HG02763 (cell line): Measurements from ENCODE around the gene ATP6V1F.
A peak's percentile ranks its signal among the peaks of the same experiment; 100 is the strongest.

Source experiments
- ATAC-seq: cut with Tn5 transposase; IDR thresholded peaks from one replicate; pipeline ENCODE4 v1.9.1; 2021; ENCODE audit warnings: mild to moderate bottlenecking, moderate library complexity; ENCODE audit not compliant: unreplicated experiment

ATP6V1F gene

DNA sequence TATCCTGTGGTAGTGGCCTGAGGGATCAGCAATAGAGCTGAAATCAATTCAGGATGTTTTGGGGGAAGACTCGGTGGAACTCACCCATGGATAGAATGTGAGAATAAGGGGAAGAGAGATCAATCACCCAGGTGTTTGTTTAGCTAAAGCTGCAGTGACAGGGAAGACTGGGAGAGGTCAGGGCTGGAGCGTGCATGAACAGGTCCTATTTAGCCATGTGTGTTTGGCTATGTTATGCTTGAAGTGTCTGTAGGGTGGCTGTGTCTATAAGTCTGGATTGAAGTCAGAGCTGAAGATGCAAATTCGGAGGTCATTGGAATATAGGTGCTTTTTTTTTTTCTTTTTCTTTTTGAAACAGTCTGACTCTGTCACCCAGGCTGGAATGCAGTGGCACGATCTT, 4.6 kb downstream of the ATP6V1F start:
- ATAC-seq: no peak

GRCh38 chr7:128867842-128868623, 5.4 kb downstream of the ATP6V1F start:
- ATAC-seq: no peak

DNA sequence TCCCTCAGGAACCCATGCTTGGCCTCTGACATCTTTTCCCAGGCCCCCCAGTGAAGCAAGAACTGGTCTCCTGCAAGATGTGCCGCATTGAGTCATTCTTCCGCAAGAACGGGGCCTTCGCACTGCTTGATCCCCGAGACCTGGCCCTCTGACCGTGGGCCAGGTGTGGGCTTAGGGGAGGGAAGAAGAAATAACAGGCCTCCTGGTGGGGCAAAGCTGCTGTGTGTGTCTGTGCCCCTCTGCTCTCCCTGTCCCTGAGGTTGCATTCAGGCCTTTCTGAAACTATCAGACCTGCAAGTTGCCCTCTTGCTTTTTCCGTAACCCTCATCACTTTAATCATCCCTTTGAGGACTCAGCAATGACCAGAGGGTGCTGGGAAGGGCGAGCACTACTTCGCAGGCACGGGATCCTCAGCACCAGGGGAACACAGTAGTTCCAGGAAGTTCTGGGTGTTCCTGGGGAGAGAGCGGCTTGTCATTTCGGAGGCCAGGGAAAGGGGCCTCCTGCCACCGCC, 6.0 kb downstream of the ATP6V1F start:
- ATAC-seq: no peak

DNA sequence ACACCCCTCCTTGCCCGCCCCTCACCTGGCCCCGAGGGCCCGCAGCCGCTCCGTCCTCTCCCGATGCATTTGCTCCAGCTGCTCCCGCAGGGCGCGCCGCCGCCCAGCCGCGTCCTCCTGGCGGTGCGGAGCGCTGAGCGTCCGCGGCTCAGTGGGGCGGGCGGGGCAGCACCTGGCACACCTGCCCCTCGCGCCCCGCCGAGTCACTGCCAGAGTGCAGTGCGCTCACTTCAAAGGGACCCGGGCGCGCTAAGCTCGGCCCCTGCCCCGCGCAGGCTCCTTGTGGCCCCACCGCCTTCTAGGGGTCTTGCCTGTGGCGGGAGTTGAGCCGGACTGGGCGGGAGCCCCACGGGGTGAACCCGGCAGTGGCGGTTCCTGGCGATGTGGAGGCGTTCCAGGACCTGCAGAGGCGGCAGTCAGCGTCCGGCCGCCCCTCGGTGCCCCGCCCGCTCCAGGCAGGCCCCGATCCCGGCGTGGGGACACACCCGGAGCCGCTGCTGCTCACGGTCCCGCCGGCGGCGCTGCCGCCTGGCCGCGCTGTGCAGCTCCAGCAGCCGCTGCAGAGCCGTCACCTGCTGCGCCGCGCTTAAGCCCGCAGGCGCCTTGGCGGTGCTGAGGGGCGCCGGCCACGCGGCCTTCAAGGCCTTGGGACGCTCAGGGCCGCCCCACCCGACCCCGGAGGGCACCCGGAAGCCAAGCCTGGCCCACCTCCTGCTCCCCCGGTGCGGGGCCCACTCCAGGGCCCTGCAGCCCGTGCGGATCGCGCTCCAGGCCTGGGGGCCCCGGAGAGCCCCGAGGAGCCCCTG, 6.7 kb downstream of the ATP6V1F start:
- peak; percentile 58 for ATAC-seq

- ATAC-seq: no peak
Observed at GRCh38 chr7:128869944-128870285, 7.3 kb downstream of the ATP6V1F start.

DNA sequence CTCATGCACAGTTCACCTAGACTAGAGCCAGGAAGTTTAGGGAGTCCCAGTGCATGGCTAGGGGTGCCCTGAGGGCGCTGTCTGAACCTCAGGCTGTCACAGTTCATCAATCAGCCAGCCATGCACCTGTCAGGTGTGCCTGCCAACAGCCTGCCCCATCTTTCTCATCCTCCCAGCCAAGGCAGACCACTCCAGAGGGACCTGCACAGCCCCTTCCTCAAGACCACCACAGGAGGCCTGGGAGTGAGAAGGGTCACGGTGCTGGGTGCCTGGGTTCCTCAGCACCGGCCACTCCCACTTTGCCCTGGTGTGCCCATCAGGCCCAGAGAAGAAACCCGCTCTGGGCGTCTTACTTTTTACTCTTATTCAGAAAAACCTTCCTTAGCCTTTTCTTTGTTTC, 8.4 kb downstream of the ATP6V1F start:
- ATAC-seq: no peak

DNA sequence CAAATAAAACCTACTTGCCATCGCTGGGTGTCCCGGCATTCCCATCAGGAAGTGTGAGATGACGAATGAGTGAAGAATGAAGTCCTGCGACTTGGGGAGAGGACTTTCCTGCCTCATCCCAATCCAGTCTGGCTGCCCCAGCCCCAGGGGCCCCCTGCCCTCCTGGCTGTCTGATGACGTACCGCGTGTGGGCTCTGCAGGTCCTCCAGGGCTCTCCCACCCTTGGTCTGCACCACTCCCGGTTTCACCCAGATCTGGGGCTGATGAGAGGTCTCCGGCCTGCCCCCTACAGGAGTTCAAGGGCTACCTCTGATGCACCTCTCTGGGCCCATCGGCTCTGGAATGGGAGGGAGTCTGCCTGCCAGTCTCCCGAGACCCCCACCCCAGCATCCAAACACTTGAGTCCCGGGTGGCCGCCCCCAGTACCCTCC, 9.8 kb downstream of the ATP6V1F start:
- ATAC-seq: no peak

- ATAC-seq: no peak
Observed at GRCh38 chr7:128873234-128873633, 10.6 kb downstream of the ATP6V1F start.

DNA sequence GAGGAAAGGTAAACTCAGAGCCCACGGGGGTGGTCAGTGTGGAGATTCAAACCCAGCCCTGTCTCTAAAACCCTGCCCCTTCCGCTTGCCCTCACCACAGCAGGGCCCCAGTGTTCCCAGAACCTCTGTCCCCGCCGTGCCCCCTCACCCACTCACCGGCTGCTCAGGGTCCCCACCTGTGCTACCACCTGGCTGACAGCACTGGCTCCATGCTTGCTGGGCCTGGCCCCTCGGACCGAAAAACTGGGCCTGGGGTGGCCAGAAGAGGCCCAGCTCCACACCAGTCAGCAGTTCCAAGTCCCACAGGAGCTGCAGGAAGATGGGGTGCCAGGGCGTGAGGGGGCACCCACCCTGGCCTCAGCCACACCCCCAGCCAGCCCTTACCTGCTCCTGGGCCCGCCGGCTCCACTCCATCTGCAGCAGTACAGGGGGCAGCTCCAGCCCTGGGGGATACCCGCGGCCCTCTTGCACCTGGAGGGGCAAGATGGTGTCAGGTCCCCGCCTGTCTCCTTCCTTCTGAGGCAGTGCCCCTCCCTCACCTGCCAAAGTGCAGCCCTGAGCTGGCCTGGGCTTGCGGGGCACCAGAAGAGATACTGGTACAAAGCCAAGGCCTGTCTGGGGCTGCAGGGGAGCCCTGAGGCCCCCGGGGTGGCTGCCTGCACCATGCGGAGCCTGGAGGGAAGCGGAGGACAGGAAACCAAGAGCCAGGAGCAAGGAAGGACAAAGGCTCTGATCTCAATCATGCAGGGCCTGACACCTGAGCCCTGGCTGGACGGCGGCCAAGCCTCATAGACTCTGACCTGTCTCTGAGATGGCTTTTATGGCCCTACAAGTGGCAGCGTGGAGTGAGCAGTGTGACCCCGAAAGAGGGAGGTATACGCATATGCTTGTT, 11.7 kb downstream of the ATP6V1F start:
- ATAC-seq: no peak

DNA sequence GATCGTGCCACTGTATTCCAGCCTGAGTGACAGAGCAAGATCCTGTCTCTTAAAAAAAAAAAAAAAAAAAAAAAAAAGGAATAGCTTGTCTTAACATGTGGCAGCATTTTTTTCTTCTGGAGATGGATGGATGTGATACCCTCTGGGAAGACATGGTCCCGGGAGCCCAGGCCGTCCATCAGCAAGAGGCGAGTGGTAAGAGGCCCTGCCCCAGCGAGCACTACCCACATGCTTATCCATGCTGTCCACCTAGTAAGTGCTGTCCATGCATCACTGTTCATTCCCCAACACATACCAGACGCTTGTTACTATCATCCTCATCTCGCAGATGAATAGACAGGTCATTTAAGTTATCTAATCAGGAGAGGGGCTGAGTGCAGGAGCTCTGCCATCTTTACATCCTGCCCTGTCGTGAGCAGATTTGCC, 12.9 kb downstream of the ATP6V1F start:
- ATAC-seq: no peak

DNA sequence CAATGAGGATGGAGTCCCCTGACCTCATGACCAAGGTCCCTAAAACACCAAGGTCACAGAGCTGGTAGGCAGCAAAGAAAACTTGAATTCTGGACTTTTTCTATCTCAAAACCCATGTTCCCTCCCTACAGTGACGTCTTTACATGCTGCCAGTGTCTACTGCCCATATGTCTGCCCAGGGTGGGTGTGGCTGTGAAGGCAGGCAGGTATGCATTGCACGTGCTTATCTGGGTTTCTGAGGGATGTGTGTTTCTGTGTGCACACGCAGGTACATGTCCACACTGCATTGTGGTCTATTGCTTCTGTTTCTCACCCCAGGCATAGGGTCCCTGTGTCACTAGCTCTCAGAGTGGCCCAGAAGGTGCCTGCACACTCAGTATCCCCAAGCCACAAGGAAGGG, 13.5 kb downstream of the ATP6V1F start:
- no peak for ATAC-seq

GRCh38 chr7:128876586-128876977, 13.9 kb downstream of the ATP6V1F start:
- no peak for ATAC-seq

DNA sequence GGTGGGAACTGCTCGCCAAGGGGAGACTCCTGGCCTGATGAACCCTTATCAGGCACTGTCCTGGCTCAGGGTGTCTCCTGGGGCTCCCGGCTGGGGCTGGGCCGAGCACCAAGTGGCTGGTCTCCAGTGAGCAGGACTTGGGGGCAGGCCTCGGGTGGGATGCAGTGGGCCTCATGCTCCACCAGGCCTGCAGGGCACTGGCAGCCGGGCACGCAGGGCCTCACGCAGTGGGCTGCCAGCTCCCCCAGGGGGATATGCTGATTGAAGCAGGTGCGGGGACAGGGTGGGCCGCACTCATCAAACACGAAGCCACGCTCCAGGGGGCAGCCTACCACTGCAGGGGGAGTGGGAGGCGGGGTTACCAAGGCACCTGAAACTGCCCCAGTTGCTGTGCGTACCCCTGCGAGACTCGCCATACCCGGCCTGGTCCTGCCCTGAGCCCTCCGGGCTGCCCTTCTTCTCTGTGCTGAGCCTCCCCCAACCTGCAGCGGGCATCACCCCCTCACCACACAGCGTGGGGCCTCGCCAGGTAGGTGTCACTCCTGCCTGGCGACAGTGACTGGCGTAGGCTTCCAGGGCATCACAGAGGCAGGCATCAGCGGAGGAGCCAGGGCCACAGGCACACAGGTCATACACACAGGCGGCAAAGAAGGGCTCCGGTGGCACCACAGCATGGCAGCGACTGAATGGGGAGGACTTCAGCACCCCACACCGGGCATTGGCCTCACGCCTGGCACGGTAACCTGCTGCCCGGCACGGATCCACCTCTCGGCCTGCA, 14.5 kb downstream of the ATP6V1F start:
- no peak for ATAC-seq

- no peak for ATAC-seq
Observed at GRCh38 chr7:128877756-128878120, 15.1 kb downstream of the ATP6V1F start.

DNA sequence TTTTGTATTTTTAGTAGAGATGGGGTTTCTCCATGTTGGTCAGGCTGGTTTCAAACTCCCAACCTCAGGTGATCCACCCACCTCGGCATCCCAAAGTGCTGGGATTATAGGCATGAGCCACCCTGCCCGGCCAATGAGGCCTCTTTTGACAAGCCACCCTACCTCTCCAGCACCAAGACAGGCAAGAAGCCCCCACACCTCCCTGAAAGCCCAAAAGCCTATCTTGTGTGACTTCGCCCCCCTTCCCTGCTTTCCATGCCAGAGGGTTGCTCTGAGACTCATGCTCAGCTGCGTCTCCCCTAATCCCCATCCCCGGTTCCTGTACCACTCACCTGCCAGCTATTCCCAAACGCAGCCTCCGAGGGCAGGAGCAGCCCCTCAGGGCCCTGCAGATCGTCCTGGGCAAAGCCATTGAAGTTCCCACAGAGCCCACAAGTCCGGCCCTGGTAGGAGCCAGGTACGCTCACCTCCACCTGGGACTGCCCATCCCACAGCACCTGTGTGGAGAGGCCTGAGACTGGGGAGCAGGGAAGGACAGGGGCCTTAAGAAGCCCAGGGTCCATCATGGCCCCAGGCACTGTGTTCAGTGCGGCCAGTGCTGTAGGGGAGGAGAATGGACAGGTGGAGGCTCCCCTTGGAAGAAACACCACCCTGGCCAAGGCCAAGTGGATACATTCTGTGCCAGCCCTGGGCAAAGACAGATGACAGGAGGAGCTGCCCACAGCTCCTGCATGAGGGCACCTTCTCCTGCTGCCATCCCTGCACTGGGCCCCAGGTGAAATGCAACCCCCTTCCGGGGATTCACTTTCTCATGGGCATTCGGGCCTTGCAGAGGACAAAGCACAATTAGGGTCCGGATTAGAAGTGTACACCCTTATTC, 15.8 kb downstream of the ATP6V1F start:
- no peak for ATAC-seq

- ATAC-seq: no peak
Observed at GRCh38 chr7:128879461-128879938, 16.8 kb downstream of the ATP6V1F start.

DNA sequence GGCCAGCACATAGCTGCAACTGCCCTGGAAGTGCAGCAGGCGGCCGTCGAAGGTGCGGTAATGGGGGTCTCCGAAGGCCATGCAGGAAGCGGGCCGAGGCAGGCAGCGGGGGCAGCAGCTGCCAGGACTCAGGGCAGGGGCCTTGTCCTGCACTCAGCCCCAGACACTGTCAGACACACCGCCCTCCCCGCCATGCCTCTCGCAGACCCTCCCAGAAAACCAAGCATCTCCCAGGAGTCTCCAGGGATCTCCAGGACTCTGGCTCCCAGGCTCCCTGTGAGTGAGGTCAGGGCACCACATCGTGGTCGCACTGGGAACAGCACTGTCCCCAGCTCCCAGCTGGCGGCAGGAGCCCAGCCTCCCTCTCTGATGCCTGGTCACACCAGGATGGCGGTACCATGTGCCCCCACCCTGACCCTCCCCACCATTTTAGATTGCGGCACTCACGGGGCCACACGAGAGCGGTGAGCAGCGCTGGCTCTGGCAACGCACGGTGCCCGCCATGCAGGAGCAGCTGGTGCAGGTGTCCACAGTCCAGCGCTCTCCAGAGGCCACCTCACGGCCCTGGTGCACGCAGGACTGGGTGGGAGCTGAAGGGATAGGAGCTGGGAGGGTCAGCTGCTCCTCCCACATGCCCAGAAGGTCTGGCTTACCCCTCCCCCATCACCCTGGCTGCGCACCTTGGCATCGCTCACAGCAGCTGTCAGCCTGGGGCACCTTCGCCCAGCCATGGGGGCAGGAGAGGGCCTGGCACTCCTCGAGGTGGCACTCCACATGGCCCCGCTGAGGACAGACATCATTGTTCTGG, 17.5 kb downstream of the ATP6V1F start:
- no peak for ATAC-seq

DNA sequence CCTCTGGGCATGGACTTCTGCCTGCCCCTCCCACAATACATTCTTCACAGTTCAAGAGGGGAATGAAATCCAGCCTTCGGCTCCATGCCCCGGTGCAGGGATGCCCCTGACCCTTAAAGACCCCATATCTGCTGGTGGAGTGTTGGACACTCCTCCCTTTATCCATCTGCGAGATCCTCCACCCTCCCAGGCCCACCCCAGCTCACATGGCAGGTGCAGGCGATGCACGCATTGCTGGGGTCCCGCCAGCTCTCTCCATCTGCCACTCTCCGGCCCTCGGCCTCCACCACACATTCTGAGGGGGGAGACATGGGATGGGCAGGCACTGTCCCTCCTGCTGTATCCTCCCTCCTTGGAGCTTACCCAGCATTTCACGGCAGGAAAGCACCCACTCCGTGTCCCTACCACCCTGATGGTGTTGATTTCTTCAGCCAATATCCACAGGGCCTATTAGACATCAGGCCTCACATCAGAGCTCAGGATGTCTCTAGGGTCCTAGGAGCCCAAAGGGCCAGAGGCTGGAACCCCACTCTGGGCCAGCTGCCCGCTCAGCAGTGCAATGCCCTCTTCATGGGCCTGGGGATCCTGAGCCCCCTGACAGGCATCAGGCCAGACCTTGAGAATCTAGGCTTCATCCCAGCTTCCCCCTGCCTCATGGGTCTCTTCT, 18.3 kb downstream of the ATP6V1F start:
- no peak for ATAC-seq
